LNCaP clone FGC (cell line): ENCODE results near the gene LIN7C.
A peak's percentile ranks its signal among the peaks of the same experiment; 100 is the strongest.

Source experiments
- DNase-seq: peaks from one replicate; pipeline ENCODE4 v3.0.0-alpha.2; 2011; ENCODE audit warnings: low read depth
- H3K4me3 ChIP-seq: 2 replicates; pipeline ENCODE4 v1.5.1; 2011; ENCODE audit warnings: mild to moderate bottlenecking, low read depth, low read length, control low read depth
- CTCF ChIP-seq: IDR thresholded peaks from 2 replicates; pipeline ENCODE4 v1.5.1; 2012; ENCODE audit warnings: mild to moderate bottlenecking; ENCODE audit not compliant: control insufficient read depth, insufficient read depth; ENCODE audit errors: extremely low read depth

LIN7C gene

GRCh38 chr11:27545035-27545434 lies 38.5 kb upstream of the LIN7C start:
- H3K4me3 ChIP-seq, result no peak overlapping the region
- DNase-seq, result no peak
- TF ChIP-seq CTCF, result no peak

GRCh38 chr11:27541790-27542189 lies 35.2 kb upstream of the LIN7C start:
- TF ChIP-seq CTCF, result no peak
- H3K4me3 ChIP-seq, result no peak overlapping the region
- no peak for DNase-seq

- DNase-seq, result peak; percentile 13
- no peak overlapping the region for H3K4me3 ChIP-seq
- TF ChIP-seq CTCF, result no peak
Measured at GRCh38 chr11:27540051-27540450, 33.5 kb upstream of the LIN7C start.

- no peak for TF ChIP-seq CTCF
- no peak for DNase-seq
- H3K4me3 ChIP-seq, result no peak overlapping the region
Measured at GRCh38 chr11:27535103-27535502, 28.5 kb upstream of the LIN7C start.

- no peak overlapping the region for H3K4me3 ChIP-seq
- DNase-seq, result no peak
- TF ChIP-seq CTCF, result no peak
Measured at GRCh38 chr11:27532652-27533325, 26.2 kb upstream of the LIN7C start.

- no peak overlapping the region for H3K4me3 ChIP-seq
- TF ChIP-seq CTCF, result 0 out of 2 replicates have a peak, but pooled peaks have one; percentile 10
- no peak for DNase-seq
Measured at GRCh38 chr11:27528712-27529111, 22.1 kb upstream of the LIN7C start.

- TF ChIP-seq CTCF, result no peak
- no peak for DNase-seq
Measured at GRCh38 chr11:27526535-27526934, 20.0 kb upstream of the LIN7C start.

More at GRCh38 chr11:27526535-27526934, 20.0 kb upstream of the LIN7C start:
- H3K4me3 ChIP-seq, result no peak overlapping the region
